ENCODE results near the gene FNIP1. TPM values are rescaled to one million over a fixed set of nuclear protein-coding genes. Genes with fewer than 3 reads are reported as not detected.

Gene FNIP1
- total and polyA plus RNA-seq, 9 of the 15 experiments (the other 6 are each of a cell fraction or from before 2014, with no cell fraction given) = 5.0 to 32.8 (median 18.4) TPM

DNA sequence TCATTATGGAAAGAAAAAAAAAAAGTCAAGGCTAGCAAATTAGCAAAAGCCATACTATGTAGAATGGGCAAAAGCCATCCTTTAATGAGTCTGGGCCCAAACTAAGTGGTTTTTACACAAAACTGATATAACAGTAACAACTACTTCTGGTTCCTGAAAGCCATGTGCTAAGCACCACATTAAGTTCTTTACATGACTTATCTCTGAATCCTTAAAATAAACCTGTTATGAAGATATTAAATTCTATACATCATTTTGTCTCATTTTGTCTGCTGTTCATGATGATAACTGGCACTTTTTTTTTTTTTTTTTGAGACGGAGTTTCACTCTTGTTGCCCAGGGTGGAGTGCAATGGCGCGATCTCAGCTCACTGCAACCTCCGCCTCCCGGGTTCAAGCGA lies 5.0 kb downstream of the FNIP1 start:
- DNase-seq (ENCODE audit: extremely low read depth in 1 of 4, low spot score in 3 of 4) = no peak

DNA sequence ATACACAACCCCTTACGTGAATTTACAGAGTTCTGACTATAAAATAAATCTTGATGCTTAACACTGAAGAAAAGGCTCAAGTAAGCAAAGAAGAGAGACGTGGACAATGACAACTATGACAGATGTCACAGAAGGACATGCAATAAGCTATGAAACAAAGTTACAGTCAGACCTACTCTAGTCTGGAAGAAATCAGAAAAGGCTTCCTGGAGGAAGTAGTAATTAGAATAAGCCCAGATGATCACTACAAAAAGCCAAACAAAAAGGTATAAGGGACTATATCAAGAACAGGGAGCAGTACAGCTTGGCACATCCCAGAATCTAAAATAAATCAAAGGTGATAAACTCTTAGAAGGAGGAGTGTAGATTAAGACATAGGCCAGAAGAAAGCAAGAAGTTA lies 6.3 kb downstream of the FNIP1 start:
- peaks cover 51% of the 10 kb centered on the region for H4K20me1 ChIP-seq (replicated peaks; ENCODE audit: control insufficient read depth, insufficient read depth, low read length)
- H3K9ac ChIP-seq (ENCODE audit: insufficient read depth in 1 of 2, low read depth in 2 of 2, low read length in 2 of 2) = no peak overlapping the region
- ATAC-seq (no peak), DNase-seq (ENCODE audit: extremely low read depth in 1 of 4, low spot score in 3 of 4) (no peak), FAIRE-seq (no peak)
- ChIA-PET CTCF (ENCODE audit: low intra/inter-chr PET ratio) (no interaction called here), POLR2A (interaction anchor here (1.2 kb wide), 1 partner anchor 203 kb away, joined by 3 read pairs; no protein-coding TSS in a partner anchor)
- no peak overlapping the region for H3K4me3 ChIP-seq
- no peak overlapping the region for H2AFZ ChIP-seq (ENCODE audit: low read depth, low read length)
- no peak overlapping the region for H3K4me2 ChIP-seq (ENCODE audit: insufficient read depth, low read length)
- TF ChIP-seq ZFP36 (IDR thresholded peaks at IDR 0.05; ENCODE audit: low read depth, low read length, partially characterized antibody) (peak; percentile 88), NFYB (IDR thresholded peaks at IDR 0.05; ENCODE audit: extremely low read depth, insufficient read length) (no peak), ZNF436 (CRISPR knock-in tag; IDR thresholded peaks at IDR 0.05) (peak; percentile 75)
- TF ChIP-seq, protein P1, sequence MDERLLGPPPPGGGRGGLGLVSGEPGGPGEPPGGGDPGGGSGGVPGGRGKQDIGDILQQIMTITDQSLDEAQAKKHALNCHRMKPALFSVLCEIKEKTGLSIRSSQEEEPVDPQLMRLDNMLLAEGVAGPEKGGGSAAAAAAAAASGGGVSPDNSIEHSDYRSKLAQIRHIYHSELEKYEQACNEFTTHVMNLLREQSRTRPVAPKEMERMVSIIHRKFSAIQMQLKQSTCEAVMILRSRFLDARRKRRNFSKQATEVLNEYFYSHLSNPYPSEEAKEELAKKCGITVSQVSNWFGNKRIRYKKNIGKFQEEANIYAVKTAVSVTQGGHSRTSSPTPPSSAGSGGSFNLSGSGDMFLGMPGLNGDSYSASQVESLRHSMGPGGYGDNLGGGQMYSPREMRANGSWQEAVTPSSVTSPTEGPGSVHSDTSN (CRISPR knock-in tag; IDR thresholded peaks at IDR 0.05; ENCODE audit: low read depth) = no peak
- TF ChIP-seq, protein P1 (tag; conservative IDR thresholded peaks at IDR 0.05; ENCODE audit: low read depth) = 0 out of 2 replicates have a peak, but pooled peaks have one; percentile 29
- BruUV-seq (replicated peaks) = no TSS peak
- peaks cover 99% of the 10 kb centered on the region for H3K79me2 ChIP-seq (ENCODE audit: control insufficient read depth, insufficient read depth, low read length)
- no peaks in the 10 kb centered on the region for H3K27me3 ChIP-seq (ENCODE audit: control insufficient read depth in 2 of 2, insufficient read depth in 2 of 2, low read length in 2 of 2)
- H3K9me1 ChIP-seq (ENCODE audit: control insufficient read depth, insufficient read depth, low read length) = peaks cover 4% of the 10 kb centered on the region
- peaks cover 32% of the 10 kb centered on the region for H3K36me3 ChIP-seq (ENCODE audit: control insufficient read depth, insufficient read depth, low read length)
- in situ Hi-C loops (cut with MboI) = no loop called here
- intact Hi-C loops (cut with micrococcal nuclease) = loop anchor here (10.0 kb wide), 1 partner anchor 116 kb away; no protein-coding TSS in a partner anchor
- H3K27ac ChIP-seq (ENCODE audit: extremely low read depth, low read depth, low read length) = no peak overlapping the region
- WGBS (ENCODE audit: insufficient coverage, low coverage, missing lambda C conversion rate) = 72% methylated on average over 2 of the region's 2 CpGs
- H3K4me1 ChIP-seq (replicated peaks in 1 of 2; ENCODE audit: control insufficient read depth in 2 of 2, insufficient read depth in 2 of 2, low read length in 2 of 2) = peaks cover 14 to 39% of the 10 kb centered on the region in 2 experiments
- H3K9me3 ChIP-seq (replicated peaks; ENCODE audit: control insufficient read depth, insufficient read depth, low read depth, low read length) = no peaks in the 10 kb centered on the region

More for the DNA sequence above, 5.0 kb downstream of the FNIP1 start:
- in situ Hi-C loops (cut with MboI) (no loop called here), intact Hi-C loops (cut with micrococcal nuclease) (loop anchor here (10.0 kb wide), 1 partner anchor 117 kb away; no protein-coding TSS in a partner anchor)
- BruUV-seq (replicated peaks) = no TSS peak
- H3K36me3 ChIP-seq (ENCODE audit: control insufficient read depth, insufficient read depth, low read length) = peaks cover 32% of the 10 kb centered on the region
- no peaks in the 10 kb centered on the region for H3K27me3 ChIP-seq (ENCODE audit: control insufficient read depth in 2 of 2, insufficient read depth in 2 of 2, low read length in 2 of 2)
- ChIA-PET CTCF (ENCODE audit: low intra/inter-chr PET ratio) (no interaction called here), POLR2A (no interaction called here)
- peaks cover 4% of the 10 kb centered on the region for H3K9me1 ChIP-seq (ENCODE audit: control insufficient read depth, insufficient read depth, low read length)
- TF ChIP-seq POLR3A (IDR thresholded peaks at IDR 0.05; ENCODE audit: borderline replicate concordance, extremely low read depth, insufficient read depth, insufficient read length) = no peak
- TF ChIP-seq, protein P2, sequence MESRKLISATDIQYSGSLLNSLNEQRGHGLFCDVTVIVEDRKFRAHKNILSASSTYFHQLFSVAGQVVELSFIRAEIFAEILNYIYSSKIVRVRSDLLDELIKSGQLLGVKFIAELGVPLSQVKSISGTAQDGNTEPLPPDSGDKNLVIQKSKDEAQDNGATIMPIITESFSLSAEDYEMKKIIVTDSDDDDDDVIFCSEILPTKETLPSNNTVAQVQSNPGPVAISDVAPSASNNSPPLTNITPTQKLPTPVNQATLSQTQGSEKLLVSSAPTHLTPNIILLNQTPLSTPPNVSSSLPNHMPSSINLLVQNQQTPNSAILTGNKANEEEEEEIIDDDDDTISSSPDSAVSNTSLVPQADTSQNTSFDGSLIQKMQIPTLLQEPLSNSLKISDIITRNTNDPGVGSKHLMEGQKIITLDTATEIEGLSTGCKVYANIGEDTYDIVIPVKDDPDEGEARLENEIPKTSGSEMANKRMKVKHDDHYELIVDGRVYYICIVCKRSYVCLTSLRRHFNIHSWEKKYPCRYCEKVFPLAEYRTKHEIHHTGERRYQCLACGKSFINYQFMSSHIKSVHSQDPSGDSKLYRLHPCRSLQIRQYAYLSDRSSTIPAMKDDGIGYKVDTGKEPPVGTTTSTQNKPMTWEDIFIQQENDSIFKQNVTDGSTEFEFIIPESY (CRISPR knock-in tag; IDR thresholded peaks at IDR 0.05) = peak; percentile 73
- no peak overlapping the region for H3K27ac ChIP-seq (ENCODE audit: extremely low read depth, low read depth, low read length)
- H3K4me1 ChIP-seq (replicated peaks in 1 of 2; ENCODE audit: control insufficient read depth in 2 of 2, insufficient read depth in 2 of 2, low read length in 2 of 2) = peaks cover 21 to 38% of the 10 kb centered on the region in 2 experiments
- H3K79me2 ChIP-seq (ENCODE audit: control insufficient read depth, insufficient read depth, low read length) = peaks cover 99% of the 10 kb centered on the region
- H4K20me1 ChIP-seq (replicated peaks; ENCODE audit: control insufficient read depth, insufficient read depth, low read length) = peaks cover 42% of the 10 kb centered on the region
- no peak overlapping the region for H3K4me3 ChIP-seq
- no peak for FAIRE-seq
- H3K9ac ChIP-seq (ENCODE audit: insufficient read depth in 1 of 2, low read depth in 2 of 2, low read length in 2 of 2) = no peak overlapping the region
- no CpG with 5 or more reads among the region's 6 CpGs for WGBS (ENCODE audit: insufficient coverage, low coverage, missing lambda C conversion rate)
- no peak overlapping the region for H2AFZ ChIP-seq (ENCODE audit: low read depth, low read length)
- H3K9me3 ChIP-seq (replicated peaks; ENCODE audit: control insufficient read depth, insufficient read depth, low read depth, low read length) = no peaks in the 10 kb centered on the region
- no peak overlapping the region for H3K4me2 ChIP-seq (ENCODE audit: insufficient read depth, low read length)
- no peak for ATAC-seq

All from K562 (cell line).